ENCODE results near the gene PTGDS.

The PTGDS gene

DNA sequence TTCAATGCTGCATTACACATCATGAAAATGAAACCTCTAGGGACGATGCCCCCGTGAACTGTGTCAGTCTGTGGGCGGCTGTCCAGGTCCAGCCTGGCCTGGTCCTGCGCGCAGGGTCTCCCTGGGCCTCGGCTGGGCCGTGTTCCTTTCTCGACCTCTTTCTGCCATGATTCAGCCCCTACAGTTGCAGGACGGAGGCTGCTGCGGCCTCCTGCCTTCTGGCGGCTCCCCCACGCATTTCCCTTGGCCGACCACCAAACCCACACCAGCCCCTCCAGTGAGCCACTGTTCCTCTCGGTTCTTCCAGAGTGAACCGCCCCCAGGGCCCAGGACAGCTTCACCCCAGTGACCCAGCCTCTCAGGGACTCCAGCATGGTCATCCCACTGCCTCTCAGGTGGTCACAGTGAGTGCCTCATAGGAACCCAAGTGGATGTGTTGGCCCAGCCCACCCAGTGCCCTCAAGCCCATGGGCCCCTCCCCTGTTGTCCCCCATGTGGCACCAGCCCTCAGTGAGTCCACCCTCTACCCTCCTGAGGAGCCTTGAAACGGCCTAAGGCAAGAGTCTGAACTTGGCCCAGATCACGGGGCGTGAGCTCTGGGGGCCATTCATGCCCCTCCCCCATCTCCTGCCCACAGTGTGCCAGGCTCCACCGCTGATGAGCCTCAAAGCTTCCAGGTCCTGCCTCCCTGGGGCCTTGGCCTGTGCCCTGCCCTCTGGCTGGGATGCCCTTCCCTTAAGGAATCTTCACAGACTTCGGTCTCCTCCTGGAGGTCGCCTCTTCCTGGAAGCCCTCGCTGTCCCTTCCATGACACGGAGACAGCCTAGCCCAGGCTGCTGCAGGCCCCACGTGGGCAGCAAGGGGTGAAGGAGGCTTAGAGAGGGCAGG, 29.1 kb downstream of the PTGDS start:
- no peak for DNase-seq
- TF ChIP-seq GATA1 (IDR thresholded peaks at IDR 0.05; ENCODE audit: low read depth, low read length): no peak

DNA sequence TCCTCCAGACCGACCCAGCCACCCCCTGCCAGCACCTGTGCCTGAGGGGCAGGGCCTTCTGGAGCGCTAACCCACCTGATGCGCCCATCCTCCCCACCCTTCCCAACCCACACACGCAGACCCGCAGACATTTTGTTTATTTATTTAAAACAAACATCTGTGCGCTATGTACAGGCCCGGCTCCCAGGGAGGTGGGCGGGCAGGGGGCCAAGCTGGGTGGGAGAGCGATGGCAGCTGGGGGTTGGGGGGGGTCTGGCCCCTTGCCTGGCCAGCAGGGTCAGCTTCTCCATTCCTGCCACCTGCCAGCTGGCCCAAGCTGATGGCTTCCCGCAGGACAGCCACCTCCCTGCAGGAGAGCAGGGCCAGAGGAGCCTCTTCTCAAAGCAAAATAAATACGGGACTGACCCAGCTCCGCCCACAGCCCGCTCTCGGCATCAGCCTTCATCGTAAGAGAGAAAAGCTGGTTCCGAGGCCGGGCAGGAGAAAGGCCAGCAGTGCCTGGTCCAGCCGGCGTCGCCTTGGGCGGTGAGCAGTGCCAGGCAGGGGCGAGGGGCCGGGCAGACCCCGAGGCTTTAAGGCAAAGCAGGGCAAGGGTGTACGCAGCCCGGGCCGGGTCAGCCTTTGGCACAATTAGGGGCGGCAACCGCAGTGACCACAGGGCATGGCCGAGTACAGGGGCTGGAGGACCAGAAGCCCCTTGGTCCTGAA, 30.0 kb downstream of the PTGDS start:
- TF ChIP-seq GATA1 (IDR thresholded peaks at IDR 0.05; ENCODE audit: low read depth, low read length) (no peak), POLR2A (IDR thresholded peaks at IDR 0.05; ENCODE audit: low read length) (no peak)

GRCh38 chr9:137007816-137008270, 30.5 kb downstream of the PTGDS start:
- DNase-seq: no peak
- no peak for TF ChIP-seq POLR2A (IDR thresholded peaks at IDR 0.05; ENCODE audit: low read length)
- no peak for TF ChIP-seq GATA1 (IDR thresholded peaks at IDR 0.05; ENCODE audit: low read depth, low read length)

More for the DNA sequence above, 30.0 kb downstream of the PTGDS start:
- no peak for DNase-seq

DNA sequence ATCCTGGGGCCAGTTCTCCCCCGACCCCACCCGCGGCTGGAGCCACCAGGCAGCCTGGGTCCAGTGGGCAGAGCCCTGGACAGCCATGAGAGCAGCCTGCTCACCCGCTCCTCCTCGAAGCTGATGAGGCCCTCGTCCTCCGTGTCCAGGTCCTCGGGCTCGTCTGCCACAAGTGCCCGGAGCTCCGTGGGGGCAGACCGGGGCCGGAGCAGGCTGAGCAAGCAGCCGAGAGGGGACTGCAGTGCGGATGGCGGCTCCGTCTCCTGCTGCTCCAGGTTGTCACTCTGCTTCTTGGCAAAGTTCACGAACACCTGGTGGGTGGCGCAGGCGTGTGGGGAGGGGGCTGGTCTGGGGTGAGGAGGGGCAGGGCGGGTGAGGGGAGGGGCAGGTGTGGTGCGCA, 31.0 kb downstream of the PTGDS start:
- DNase-seq: no peak
- TF ChIP-seq POLR2A (IDR thresholded peaks at IDR 0.05; ENCODE audit: low read length) (no peak), GATA1 (IDR thresholded peaks at IDR 0.05; ENCODE audit: low read depth, low read length) (no peak)

- no peak for DNase-seq
- TF ChIP-seq POLR2A (IDR thresholded peaks at IDR 0.05; ENCODE audit: low read length) (no peak), GATA1 (IDR thresholded peaks at IDR 0.05; ENCODE audit: low read depth, low read length) (no peak)
Measured at GRCh38 chr9:137009217-137009616, 31.9 kb downstream of the PTGDS start.

- no peak for DNase-seq
- no peak for TF ChIP-seq POLR2A (IDR thresholded peaks at IDR 0.05; ENCODE audit: low read length)
- TF ChIP-seq GATA1 (IDR thresholded peaks at IDR 0.05; ENCODE audit: low read depth, low read length): no peak
Measured at GRCh38 chr9:137009938-137010732, 32.8 kb downstream of the PTGDS start.

DNA sequence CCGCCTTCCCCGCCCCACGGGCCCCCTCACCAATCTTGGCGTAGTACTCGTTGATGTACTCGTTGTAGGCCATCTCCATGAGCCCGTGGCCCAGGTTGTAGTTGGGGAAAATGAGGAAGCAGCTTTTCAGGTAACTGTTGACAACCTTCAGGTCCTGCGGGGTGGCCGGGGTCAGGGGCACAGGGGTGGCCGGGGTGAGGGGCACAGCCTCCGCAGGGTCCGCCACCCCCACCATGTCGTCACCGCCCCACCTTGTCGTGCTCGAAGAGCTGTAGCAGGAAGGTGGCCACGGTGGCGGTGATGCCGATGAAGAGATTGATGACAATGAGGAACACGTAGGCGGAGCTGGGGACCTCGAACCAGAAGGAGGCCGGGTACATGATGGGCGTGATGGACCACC, 33.9 kb downstream of the PTGDS start:
- TF ChIP-seq GATA1 (IDR thresholded peaks at IDR 0.05; ENCODE audit: low read depth, low read length) (no peak), POLR2A (IDR thresholded peaks at IDR 0.05; ENCODE audit: low read length) (no peak)
- DNase-seq: no peak

DNA sequence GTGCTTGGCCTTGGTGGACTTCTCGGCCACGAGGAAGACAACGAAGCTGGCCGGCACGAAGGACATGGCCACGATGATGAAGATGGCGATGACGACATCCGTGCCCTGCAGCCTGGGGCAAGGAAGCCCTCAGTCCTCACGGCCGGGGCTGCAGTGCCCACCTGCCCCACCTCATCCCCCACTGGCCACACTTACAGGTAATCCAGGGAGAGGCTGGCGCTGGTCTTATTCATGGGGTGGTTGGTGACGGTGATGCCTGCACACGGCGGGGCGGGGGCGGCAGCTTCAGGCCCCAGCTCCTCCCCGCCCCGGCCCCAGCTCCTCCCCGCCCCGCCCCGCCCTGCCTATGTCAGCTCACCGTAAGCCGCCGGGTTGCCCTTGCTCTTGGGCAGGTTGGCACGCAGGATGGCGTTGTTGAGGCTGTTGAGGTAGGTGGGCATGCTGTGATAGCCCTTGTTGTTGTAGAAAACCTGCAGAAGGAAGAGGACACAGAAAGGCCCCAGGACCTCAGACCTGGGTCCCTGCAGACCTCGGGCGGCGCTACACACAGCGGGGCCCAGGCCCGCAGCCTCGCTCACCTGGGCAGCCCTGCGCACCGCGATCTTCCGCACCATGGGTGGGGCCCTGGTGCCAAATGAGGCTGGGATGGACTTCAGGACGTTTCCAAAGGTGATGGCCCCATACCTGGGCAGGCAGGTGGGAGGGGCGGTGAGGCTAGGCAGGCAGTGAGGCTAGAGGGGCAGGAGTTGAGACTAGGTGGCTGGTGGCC, 34.8 kb downstream of the PTGDS start:
- TF ChIP-seq GATA1 (IDR thresholded peaks at IDR 0.05; ENCODE audit: low read depth, low read length) (no peak), POLR2A (IDR thresholded peaks at IDR 0.05; ENCODE audit: low read length) (no peak)
- no peak for DNase-seq

DNA sequence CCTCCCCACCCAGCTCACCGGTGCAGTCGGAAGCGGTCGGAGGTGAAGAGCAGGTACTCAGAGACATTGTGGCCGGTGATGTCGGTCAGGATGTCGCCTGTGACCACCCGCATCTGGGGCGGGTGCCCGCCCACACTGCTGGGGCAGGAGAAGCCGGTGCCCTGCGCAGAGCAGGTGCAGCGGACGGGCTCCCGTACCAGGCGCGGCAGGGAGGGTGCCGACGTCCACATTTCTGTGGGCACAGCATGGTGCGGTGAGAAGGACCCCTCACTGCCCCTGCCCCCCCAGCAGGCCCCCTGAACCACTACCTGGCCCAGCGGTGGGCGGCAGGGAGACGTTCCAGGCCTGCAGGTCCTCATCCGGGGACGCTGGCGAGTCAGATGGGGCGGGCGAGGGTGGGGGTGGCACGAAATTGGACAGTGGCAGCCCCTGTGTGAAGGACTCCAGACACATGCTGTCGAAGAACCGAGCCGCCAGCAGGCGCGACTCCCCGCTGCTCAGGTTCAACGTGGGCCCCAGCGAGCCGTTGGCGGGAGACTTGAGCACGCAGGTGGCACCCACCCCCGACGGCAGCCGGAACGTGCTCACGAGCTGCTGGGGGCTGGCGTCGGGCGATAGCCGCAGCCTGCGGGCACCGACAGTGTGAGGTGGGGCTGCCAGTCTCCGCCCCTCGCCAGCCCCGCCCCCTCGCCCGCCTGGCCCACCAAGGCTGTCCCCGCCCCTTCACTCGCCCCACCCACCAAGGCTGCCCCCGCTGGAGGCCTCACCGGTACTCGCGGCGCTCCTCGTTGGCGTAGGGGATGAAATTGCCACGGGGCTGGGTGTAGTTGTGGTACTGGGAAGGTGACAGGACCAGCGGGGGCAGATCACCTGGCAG, 35.6 kb downstream of the PTGDS start:
- peak in 1 of 2 experiments; percentile 30 for DNase-seq
- TF ChIP-seq POLR2A (IDR thresholded peaks at IDR 0.05; ENCODE audit: low read length): no peak
- TF ChIP-seq GATA1 (IDR thresholded peaks at IDR 0.05; ENCODE audit: low read depth, low read length): no peak

- TF ChIP-seq POLR2A (IDR thresholded peaks at IDR 0.05; ENCODE audit: low read length): no peak
- TF ChIP-seq GATA1 (IDR thresholded peaks at IDR 0.05; ENCODE audit: low read depth, low read length): no peak
- no peak for DNase-seq
Measured at GRCh38 chr9:137013571-137013940, 36.3 kb downstream of the PTGDS start.

DNA sequence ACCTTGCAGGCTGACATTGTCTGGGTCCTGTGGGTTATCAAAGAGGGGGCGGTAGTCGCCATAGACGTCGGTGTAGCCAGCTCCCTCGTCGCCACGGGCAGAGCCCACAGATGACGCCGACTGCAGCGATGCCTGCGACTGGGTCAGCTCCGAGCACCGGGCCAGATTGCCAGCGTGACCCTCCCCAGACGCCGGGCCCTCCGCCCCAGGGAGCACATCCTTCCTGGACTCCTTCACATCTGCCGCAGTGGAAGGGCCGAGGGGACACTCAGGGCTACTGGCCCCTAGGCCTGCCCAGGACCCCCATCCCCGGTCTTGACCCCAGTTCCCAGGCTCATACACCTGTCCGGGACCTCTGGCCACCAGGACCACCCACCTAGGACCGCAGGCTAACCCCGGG, 36.9 kb downstream of the PTGDS start:
- no peak for DNase-seq
- TF ChIP-seq POLR2A (IDR thresholded peaks at IDR 0.05; ENCODE audit: low read length) (no peak), GATA1 (IDR thresholded peaks at IDR 0.05; ENCODE audit: low read depth, low read length) (no peak)

GRCh38 chr9:137014776-137015539, 37.7 kb downstream of the PTGDS start:
- TF ChIP-seq POLR2A (IDR thresholded peaks at IDR 0.05; ENCODE audit: low read length): no peak
- TF ChIP-seq GATA1 (IDR thresholded peaks at IDR 0.05; ENCODE audit: low read depth, low read length): no peak
- DNase-seq: no peak

Measured in erythroblast (primary cell).